ENCODE data around the gene YIF1A. TPM values are rescaled to one million over a fixed set of nuclear protein-coding genes. Genes with fewer than 3 reads are reported as not detected.
"Not testable (repeated sequence)": the region's sequence is repeated elsewhere in the genome, so short reads cannot be mapped to it uniquely, and the experiment has no call there.

Gene YIF1A
- polyA plus RNA-seq, 3 donors: 43.3 to 61.5 (median 57.3) TPM

- no peak for DNase-seq (ENCODE audit: extremely low read depth in 1 of 11, low read depth in 9 of 11, low spot score in 4 of 11)
Measured at GRCh38 chr11:66267039-66267378, 21.9 kb downstream of the YIF1A start.

DNA sequence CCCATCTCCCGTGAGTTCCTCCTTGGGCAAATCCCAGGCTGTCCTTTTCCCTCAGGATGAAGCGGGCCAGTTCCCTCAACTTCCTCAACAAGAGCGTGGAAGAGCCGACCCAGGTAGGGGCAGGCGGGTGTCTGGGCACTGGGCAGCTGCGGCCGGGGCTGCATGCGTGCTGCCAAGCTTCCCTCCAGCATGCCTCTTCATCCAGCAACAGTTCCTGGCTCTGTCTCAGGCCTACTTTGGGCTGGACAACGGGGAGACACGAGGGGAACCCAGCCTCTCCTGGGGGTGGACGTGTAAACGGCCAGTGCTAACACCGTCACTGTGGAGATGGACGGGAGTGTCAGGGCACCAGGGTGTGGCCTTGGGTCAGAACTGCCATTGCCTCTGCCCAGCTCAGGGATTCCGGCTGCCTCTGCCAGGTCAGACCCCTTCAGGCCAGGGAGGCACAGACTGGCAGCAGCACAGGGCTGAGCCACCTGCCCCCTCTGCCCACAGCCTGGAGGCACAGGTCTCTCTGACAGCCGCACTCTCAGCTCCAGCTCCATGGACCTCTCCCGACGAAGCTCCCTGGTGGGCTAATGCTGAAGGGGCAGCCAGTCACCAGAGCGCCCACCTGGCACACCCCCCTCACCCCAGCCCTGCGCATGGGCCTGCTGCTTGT lies 22.4 kb downstream of the YIF1A start:
- no peak for DNase-seq (ENCODE audit: extremely low read depth in 1 of 11, low read depth in 9 of 11, low spot score in 4 of 11)

- DNase-seq (ENCODE audit: extremely low read depth in 1 of 11, low read depth in 9 of 11, low spot score in 4 of 11): no peak
Measured at GRCh38 chr11:66265531-66266377, 23.2 kb downstream of the YIF1A start.

GRCh38 chr11:66264914-66265313 lies 24.0 kb downstream of the YIF1A start:
- DNase-seq (ENCODE audit: extremely low read depth in 1 of 11, low read depth in 9 of 11, low spot score in 4 of 11): no peak

- no peak for DNase-seq (ENCODE audit: extremely low read depth in 1 of 11, low read depth in 9 of 11, low spot score in 4 of 11)
Measured at GRCh38 chr11:66264383-66264782, 24.6 kb downstream of the YIF1A start.

DNA sequence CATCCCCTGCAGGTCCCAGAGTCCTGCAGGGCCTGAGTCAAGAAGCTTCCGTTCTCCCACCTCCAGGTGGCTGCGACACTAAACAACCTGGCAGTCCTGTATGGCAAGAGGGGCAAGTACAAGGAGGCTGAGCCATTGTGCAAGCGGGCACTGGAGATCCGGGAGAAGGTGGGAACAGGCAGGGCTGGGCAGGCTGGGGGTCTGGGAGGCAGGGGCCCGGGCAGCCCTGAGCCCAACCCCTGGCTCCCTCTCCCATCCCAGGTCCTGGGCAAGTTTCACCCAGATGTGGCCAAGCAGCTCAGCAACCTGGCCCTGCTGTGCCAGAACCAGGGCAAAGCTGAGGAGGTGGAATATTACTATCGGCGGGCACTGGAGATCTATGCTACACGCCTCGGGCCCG lies 25.2 kb downstream of the YIF1A start:
- DNase-seq (ENCODE audit: extremely low read depth in 1 of 11, low read depth in 9 of 11, low spot score in 4 of 11): no peak

- DNase-seq (ENCODE audit: extremely low read depth in 1 of 11, low read depth in 9 of 11, low spot score in 4 of 11): no peak
Measured at GRCh38 chr11:66263231-66263630, 25.7 kb downstream of the YIF1A start.

DNA sequence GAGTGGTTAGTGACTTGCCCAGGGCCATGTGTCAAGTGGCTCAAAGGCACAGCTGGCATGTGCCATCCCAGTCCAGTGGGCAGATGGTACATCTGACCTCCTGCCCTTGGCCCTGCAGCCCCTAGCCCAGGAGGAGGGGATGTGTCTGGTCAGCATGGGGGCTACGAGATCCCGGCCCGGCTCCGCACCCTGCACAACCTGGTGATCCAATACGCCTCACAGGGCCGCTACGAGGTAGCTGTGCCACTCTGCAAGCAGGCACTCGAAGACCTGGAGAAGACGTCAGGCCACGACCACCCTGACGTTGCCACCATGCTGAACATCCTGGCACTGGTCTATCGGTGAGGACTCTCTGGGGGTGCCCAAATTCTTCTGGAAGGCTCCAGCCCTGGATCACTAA lies 26.2 kb downstream of the YIF1A start:
- DNase-seq (ENCODE audit: extremely low read depth in 1 of 11, low read depth in 9 of 11, low spot score in 4 of 11): no peak

DNA sequence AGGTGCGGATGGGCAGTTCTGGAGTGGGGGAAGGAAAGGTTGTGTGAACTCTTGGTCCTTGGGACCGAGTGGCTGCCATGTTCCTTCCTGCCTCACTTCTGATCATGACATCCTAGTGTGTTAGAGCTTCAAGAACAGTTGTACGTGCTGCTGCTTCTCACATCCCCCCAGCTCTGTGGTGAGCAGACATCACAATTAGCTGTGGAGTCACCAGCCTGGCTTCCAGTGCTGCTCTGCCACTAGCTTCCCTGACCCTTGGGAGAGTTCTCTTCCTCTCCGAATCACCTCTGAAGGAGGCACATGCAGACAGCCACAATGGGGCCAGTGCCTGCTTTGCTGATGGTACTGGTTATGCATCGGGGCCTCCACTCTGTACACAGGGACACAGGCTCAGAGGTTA lies 26.8 kb downstream of the YIF1A start:
- DNase-seq (ENCODE audit: extremely low read depth in 1 of 11, low read depth in 9 of 11, low spot score in 4 of 11): no peak

DNA sequence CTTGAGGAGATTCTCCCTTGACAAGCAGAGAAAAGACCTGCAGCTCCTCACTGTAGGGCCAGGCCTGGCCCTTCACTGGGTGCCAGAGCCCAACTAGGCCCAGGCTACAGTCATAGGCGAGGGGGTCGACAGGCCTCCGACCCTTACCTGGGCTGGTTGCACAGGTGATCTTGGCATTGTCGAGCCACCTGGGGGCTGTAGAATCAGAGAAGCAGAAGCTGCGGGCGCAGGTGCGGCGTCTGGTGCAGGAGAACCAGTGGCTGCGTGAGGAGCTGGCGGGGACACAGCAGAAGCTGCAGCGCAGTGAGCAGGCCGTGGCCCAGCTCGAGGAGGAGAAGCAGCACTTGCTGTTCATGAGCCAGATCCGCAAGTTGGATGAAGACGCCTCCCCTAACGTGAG lies 27.4 kb downstream of the YIF1A start:
- no peak for DNase-seq (ENCODE audit: extremely low read depth in 1 of 11, low read depth in 9 of 11, low spot score in 4 of 11)

GRCh38 chr11:66259956-66260355 lies 29.0 kb downstream of the YIF1A start:
- DNase-seq (ENCODE audit: extremely low read depth in 1 of 11, low read depth in 9 of 11, low spot score in 4 of 11): no peak

DNA sequence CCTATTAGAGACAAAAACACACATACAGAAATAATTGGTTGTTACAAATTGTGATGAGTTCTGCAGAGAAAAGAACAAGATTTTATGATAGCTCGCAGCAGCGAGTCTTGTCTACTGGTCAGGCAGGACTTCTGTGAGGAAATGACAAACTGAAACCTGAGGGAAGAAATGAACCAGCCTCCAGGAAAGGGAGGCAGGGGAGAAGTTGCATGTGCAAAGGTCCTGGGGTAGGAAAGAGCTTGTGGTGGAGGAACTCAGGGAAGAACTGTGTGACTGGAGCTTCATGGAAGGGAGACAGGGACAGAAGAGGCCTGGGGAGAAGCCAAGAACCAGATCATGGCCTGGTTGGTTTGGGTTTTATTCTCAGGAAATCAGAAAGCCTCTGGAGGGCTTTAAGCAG lies 29.7 kb downstream of the YIF1A start:
- no peak for DNase-seq (ENCODE audit: extremely low read depth in 1 of 11, low read depth in 9 of 11, low spot score in 4 of 11)

DNA sequence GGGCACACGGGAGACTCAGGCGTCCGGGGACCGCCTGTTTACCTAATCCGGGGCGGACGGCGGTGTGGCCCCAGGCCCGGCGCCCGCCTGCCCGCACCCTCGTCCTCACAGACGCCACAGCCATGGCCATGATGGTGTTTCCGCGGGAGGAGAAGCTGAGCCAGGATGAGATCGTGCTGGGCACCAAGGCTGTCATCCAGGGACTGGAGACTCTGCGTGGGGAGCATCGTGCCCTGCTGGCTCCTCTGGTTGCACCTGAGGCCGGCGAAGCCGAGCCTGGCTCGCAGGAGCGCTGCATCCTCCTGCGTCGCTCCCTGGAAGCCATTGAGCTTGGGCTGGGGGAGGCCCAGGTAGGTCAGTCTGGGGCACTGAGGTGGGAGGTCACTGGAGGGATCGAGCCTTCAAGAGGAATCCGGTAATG lies 30.5 kb downstream of the YIF1A start:
- DNase-seq (ENCODE audit: extremely low read depth in 1 of 11, low read depth in 9 of 11, low spot score in 4 of 11): no peak

DNA sequence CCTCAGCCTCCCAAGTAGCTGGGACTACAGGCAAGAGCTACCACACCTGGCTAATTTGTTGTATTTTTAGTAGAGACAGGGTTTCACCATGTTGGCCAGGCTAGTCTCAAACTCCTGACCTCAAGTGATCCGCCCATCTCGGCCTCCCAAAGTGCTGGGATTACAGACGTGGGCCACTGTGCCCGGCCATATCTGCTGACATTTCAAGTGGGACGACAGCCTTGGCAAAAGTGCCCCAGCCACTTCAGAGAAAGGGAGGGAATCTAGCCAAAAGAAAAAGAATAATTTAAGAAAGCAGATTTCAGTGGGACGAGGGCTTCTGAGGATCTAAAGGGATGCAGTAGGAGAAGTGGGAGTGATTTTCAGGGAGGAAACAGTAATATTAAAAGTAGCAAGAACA lies 35.9 kb downstream of the YIF1A start:
- not testable (repeated sequence) for DNase-seq (ENCODE audit: extremely low read depth in 1 of 11, low read depth in 9 of 11, low spot score in 4 of 11)

DNA sequence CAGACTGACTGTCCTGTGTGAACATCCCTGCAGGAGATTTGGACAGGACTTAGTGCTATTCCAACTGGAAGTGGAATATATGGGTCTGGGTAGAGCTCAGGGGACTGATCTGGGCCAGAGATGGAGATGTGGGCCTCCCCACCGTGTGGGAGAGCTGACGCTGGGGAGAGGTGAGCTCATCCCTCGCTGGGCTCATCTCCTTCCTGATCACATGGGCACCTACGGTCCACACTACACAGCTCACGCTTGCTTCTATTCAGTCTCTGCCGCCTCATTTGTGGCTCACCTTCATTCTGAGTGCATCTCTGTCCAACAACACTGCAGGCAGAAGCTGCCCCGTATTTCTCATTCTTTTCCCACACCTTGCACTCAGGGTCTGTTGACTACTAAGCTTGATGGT lies 37.1 kb downstream of the YIF1A start:
- DNase-seq (ENCODE audit: extremely low read depth in 1 of 11, low read depth in 9 of 11, low spot score in 4 of 11): no peak

- no peak for DNase-seq (ENCODE audit: extremely low read depth in 1 of 11, low read depth in 9 of 11, low spot score in 4 of 11)
Measured at GRCh38 chr11:66248903-66249302, 40.0 kb downstream of the YIF1A start.

GRCh38 chr11:66247801-66248200 lies 41.1 kb downstream of the YIF1A start:
- DNase-seq (ENCODE audit: extremely low read depth in 1 of 11, low read depth in 9 of 11, low spot score in 4 of 11): no peak

GRCh38 chr11:66247295-66247694 lies 41.6 kb downstream of the YIF1A start:
- DNase-seq (ENCODE audit: extremely low read depth in 1 of 11, low read depth in 9 of 11, low spot score in 4 of 11): no peak

GRCh38 chr11:66243782-66244535 lies 45.0 kb downstream of the YIF1A start:
- DNase-seq (ENCODE audit: extremely low read depth in 1 of 11, low read depth in 9 of 11, low spot score in 4 of 11): no peak

DNA sequence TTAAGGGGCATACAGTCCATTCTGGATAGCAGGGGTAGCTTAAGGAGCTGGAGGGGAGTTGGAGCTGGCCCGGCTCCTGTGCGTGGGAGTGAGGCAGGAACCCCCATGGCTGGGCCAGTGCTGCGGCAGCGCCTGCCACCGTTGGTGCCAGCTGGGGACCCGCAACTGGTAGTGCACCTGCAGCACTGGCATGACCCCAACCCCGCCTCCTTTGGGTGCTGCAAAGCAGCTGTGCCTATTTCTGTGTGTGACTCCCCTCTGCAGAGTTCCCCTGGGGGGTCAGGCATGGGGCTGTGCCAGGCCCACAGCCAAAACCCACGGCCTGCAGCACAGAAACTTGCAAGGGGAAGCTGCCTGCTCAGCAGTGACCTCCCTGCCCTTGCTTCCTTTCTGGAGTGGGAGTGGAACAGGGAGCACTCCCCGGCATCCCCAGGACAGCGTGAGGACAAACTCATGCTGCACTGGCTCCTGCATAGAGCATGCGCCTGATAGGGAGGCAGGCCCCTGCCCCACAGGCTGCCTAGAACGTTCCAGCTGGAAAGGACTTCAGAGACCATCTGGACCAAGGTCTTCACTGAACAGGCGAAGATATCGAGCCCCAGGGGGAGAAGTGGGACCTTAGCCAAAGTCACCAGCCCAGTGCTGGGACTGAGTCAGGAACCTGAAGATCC lies 46.7 kb downstream of the YIF1A start:
- DNase-seq (ENCODE audit: extremely low read depth in 1 of 11, low read depth in 9 of 11, low spot score in 4 of 11): no peak
